ENCODE measurements around the gene GRM7. TPM values are rescaled to one million over a fixed set of nuclear protein-coding genes. Genes with fewer than 3 reads are reported as not detected.

Gene GRM7
- total and polyA plus RNA-seq, 9 donors: 0.18 to 0.85 (median 0.26) TPM; not detected in 3

GRCh38 chr3:7739754-7740153, 878.8 kb downstream of the GRM7 start:
- no peaks in the 10 kb centered on the region for H3K4me1 ChIP-seq (ENCODE audit: insufficient read depth)
- no peak overlapping the region for H3K27ac ChIP-seq
- no peak overlapping the region for H3K4me3 ChIP-seq
- TF ChIP-seq CTCF (IDR thresholded peaks at IDR 0.05) (no peak), EP300 (IDR thresholded peaks at IDR 0.05) (no peak), POLR2A (IDR thresholded peaks at IDR 0.05) (no peak)
- no peaks in the 10 kb centered on the region for H3K9me3 ChIP-seq
- no peaks in the 10 kb centered on the region for H3K36me3 ChIP-seq
- intact Hi-C loops (cut with DNase I): no loop called here
- no peak for DNase-seq
- H3K27me3 ChIP-seq: no peaks in the 10 kb centered on the region
- 84 to 96% (median 91%) methylated on average over 2 of the region's 2 CpGs for WGBS, 3 donors

GRCh38 chr3:7740458-7740857, 879.5 kb downstream of the GRM7 start:
- intact Hi-C loops (cut with DNase I): no loop called here
- Histone ChIP-seq H3K4me1 (ENCODE audit: insufficient read depth) (no peaks in the 10 kb centered on the region), H3K9me3 (no peaks in the 10 kb centered on the region), H3K27ac (no peak overlapping the region), H3K36me3 (no peaks in the 10 kb centered on the region), H3K27me3 (no peaks in the 10 kb centered on the region), H3K4me3 (no peak overlapping the region)
- 73 to 84% (median 81%) methylated on average over 12 of the region's 12 CpGs for WGBS, 3 donors
- TF ChIP-seq EP300 (IDR thresholded peaks at IDR 0.05): no peak
- TF ChIP-seq POLR2A (IDR thresholded peaks at IDR 0.05): no peak
- no peak for TF ChIP-seq CTCF (IDR thresholded peaks at IDR 0.05)
- DNase-seq: no peak

DNA sequence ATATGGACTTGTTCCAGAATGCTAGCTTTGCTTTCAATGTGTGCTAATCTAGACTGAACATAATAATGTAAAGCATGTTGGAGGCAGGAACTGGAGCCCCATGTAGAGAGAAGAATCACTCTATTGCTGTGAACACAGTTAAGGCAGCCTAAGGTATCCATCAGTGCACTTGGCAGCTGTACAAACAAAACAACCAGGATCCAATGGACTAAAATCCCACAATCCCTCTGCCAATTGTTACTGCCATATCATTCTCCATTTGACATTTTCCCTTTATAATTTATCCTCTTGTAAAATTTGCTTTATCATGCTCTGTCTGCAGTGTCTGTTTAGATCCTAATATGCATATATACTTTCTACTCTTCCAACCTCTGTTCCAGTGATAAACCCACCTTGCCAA, 883.9 kb downstream of the GRM7 start:
- H3K4me3 ChIP-seq: no peak overlapping the region
- DNase-seq: no peak
- intact Hi-C loops (cut with DNase I): no loop called here
- TF ChIP-seq POLR2A (IDR thresholded peaks at IDR 0.05) (no peak), EP300 (IDR thresholded peaks at IDR 0.05) (no peak), CTCF (IDR thresholded peaks at IDR 0.05) (no peak)
- H3K27me3 ChIP-seq: no peaks in the 10 kb centered on the region
- no peaks in the 10 kb centered on the region for H3K9me3 ChIP-seq
- H3K27ac ChIP-seq: no peak overlapping the region
- H3K4me1 ChIP-seq (ENCODE audit: insufficient read depth): no peaks in the 10 kb centered on the region
- H3K36me3 ChIP-seq: no peaks in the 10 kb centered on the region

DNA sequence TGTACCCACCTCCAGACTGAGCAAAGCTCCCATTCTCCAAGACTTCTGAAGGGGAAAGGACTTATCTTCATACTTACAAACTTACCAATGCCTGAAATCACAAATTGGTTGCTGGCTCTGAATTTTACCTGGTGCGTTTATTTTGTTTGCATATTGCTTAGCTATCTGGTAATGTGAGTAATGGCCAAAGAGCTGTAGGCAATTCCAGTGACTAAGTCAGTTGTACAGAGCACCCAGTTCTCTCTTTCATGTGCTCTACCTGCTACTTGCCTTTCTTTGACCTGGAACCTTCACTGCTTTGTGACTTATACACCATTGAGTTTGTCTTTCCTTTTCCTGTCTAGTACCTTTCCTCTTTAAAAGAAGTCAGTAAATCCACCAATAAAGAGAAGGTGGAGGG, 884.8 kb downstream of the GRM7 start:
- TF ChIP-seq POLR2A (IDR thresholded peaks at IDR 0.05): no peak
- TF ChIP-seq EP300 (IDR thresholded peaks at IDR 0.05): no peak
- 54 to 77% (median 65%) methylated on average over 1 of the region's 1 CpG for WGBS, 3 donors
- Histone ChIP-seq H3K36me3 (no peaks in the 10 kb centered on the region), H3K27me3 (no peaks in the 10 kb centered on the region), H3K4me1 (ENCODE audit: insufficient read depth) (no peaks in the 10 kb centered on the region), H3K9me3 (no peaks in the 10 kb centered on the region), H3K27ac (no peak overlapping the region), H3K4me3 (no peak overlapping the region)
- DNase-seq: no peak
- intact Hi-C loops (cut with DNase I): no loop called here

DNA sequence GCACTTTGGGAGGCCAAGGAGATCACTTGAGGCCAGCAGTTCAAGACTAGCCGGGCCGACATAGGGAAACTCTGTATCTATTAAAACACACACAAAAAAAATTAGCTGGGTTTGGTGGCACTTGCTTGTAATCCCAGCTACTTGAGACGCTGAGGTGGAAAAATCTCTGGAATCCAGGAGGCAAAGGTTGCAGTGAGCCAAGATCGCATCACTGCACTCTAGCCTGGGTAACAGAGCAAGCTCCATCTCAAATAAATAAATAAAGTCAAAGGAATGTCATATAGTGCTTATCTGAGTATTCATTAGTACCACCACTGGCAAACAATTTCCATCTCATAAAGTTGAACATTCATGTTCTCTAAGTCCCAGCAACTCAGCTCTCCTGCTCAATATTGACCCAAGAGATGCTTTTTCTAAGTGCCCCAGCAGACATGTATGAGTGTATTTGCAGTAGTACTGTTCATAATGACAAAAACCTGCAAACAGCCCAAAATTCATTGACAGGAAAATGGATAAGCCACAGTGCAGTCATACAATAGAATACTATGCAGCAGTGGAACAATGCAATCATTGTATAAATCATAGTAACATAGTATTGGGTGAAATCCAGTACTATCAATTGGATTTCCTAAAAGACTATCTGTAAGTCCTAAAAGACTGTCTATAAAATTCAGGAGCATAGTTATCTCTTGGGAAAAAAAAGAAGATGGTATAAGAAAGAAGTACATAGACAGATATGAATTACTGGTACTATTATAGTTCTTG, 889.2 kb downstream of the GRM7 start:
- Histone ChIP-seq H3K9me3 (no peaks in the 10 kb centered on the region), H3K36me3 (no peaks in the 10 kb centered on the region), H3K27ac (no peak overlapping the region), H3K4me1 (ENCODE audit: insufficient read depth) (no peaks in the 10 kb centered on the region), H3K27me3 (no peaks in the 10 kb centered on the region), H3K4me3 (no peak overlapping the region)
- DNase-seq: no peak
- WGBS, 3 donors: 89 to 94% (median 91%) methylated on average over 4 of the region's 4 CpGs
- intact Hi-C loops (cut with DNase I): no loop called here
- TF ChIP-seq EP300 (IDR thresholded peaks at IDR 0.05) (no peak), CTCF (IDR thresholded peaks at IDR 0.05) (no peak), POLR2A (IDR thresholded peaks at IDR 0.05) (no peak)
